Hepatocyte (in vitro differentiated cells): ENCODE results near the gene S100A7.

Source experiments
- CTCF ChIP-seq: fragments of 200-600 bp; sonication (generic); IDR thresholded peaks from 2 replicates; pipeline ENCODE4 v1.5.1; 2016; ENCODE audit warnings: antibody characterized with exemption, mild to moderate bottlenecking; ENCODE audit not compliant: poor library complexity
- EZH2 ChIP-seq: fragments of 200-600 bp; sonication (generic); IDR thresholded peaks from 2 replicates; pipeline ENCODE4 v1.6.1; 2016; ENCODE audit warnings: antibody characterized with exemption, mild to moderate bottlenecking, borderline replicate concordance
- EZH2phosphoT487 ChIP-seq: fragments of 200-600 bp; sonication (generic); IDR thresholded peaks from one replicate; pipeline ENCODE4 v1.6.1; 2018; ENCODE audit warnings: antibody characterized with exemption, mild to moderate bottlenecking, low read depth, moderate library complexity; ENCODE audit not compliant: unreplicated experiment, severe bottlenecking

- TF ChIP-seq CTCF (no peak), EZH2phosphoT487 (no peak), EZH2 (no peak)
These were observed 13.9 kb upstream of the S100A7 start for GRCh38 chr1:153474347-153474746.
